ENCODE measurements around the gene KIF5A. TPM values are rescaled to one million over a fixed set of nuclear protein-coding genes. Genes with fewer than 3 reads are reported as not detected.
A peak's percentile ranks its signal among the peaks of the same experiment; 100 is the strongest.

Gene KIF5A
- total and polyA plus RNA-seq, 2 of the 13 experiments (the other 11 are each of a cell fraction or from before 2014, with no cell fraction given), result 1.6 to 11.9 TPM

DNA sequence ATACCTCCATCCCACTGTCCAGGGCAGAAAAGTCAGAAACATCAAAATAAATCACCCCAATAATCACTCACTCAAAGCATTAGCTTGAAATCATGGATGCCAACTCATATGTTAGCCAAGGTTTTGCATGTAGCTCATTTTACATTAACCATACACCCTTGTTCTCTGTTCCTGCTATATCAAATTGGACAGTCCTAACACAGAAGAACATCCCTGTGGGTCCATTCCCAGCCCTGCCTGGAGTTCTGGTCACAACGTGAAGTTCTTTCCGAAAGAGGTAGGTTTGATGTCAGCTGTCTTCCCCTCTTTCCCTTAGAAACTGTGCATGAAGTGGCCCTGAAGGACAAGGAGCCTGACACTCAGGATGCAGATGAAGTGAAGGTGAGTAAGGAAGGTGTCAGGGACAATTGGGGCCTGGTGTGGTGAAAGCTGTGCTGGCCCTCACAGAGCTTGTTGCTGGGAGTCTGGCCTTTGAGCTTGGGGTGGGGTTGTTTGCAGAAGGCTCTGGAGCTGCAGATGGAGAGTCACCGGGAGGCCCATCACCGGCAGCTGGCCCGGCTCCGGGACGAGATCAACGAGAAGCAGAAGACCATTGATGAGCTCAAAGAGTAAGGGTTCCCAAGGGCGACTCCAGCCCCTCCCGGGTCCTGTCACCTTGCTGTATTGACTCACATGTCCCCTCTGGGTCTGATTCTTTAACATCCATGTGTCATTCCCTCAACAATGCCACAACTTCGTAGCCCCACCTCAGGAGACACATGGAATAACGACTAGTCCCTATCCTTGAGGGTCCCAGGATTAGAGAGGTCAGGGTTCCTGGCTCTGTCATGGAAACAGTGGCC, 26.1 kb downstream of the KIF5A start (continued):
- TF ChIP-seq ZBTB40 (IDR thresholded peaks at IDR 0.05), result no peak
- 0 out of 2 replicates have a peak, but pooled peaks have one; percentile 60 for TF ChIP-seq ZBTB40 (CRISPR knock-in tag; IDR thresholded peaks at IDR 0.05)
- TF ChIP-seq, protein P1, sequence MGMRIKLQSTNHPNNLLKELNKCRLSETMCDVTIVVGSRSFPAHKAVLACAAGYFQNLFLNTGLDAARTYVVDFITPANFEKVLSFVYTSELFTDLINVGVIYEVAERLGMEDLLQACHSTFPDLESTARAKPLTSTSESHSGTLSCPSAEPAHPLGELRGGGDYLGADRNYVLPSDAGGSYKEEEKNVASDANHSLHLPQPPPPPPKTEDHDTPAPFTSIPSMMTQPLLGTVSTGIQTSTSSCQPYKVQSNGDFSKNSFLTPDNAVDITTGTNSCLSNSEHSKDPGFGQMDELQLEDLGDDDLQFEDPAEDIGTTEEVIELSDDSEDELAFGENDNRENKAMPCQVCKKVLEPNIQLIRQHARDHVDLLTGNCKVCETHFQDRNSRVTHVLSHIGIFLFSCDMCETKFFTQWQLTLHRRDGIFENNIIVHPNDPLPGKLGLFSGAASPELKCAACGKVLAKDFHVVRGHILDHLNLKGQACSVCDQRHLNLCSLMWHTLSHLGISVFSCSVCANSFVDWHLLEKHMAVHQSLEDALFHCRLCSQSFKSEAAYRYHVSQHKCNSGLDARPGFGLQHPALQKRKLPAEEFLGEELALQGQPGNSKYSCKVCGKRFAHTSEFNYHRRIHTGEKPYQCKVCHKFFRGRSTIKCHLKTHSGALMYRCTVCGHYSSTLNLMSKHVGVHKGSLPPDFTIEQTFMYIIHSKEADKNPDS (CRISPR knock-in tag; IDR thresholded peaks at IDR 0.05), result no peak
- TF ChIP-seq ATF7-NPFF (CRISPR knock-in tag; IDR thresholded peaks at IDR 0.05; ENCODE audit: low read depth), result no peak
- 0 out of 2 replicates have a peak, but pooled peaks have one; percentile 49 for TF ChIP-seq NFKBIZ (CRISPR knock-in tag; IDR thresholded peaks at IDR 0.05)
- no peak for TF ChIP-seq DNMT1 (CRISPR knock-in tag; IDR thresholded peaks at IDR 0.05)
- TF ChIP-seq ZNF574 (CRISPR knock-in tag; IDR thresholded peaks at IDR 0.05), result peak; percentile 75
- TF ChIP-seq GZF1 (CRISPR knock-in tag; IDR thresholded peaks at IDR 0.05), result 0 out of 2 replicates have a peak, but pooled peaks have one; percentile 60
- 0 out of 2 replicates have a peak, but pooled peaks have one; percentile 46 for TF ChIP-seq ZFP90 (CRISPR knock-in tag; IDR thresholded peaks at IDR 0.05; ENCODE audit: borderline replicate concordance)
- no peak for TF ChIP-seq KLF13 (CRISPR knock-in tag; IDR thresholded peaks at IDR 0.05)
- no peak for TF ChIP-seq GRHL1 (CRISPR knock-in tag; conservative IDR thresholded peaks at IDR 0.05)
